Activated T-helper 2 cell treated with anti-CD3 and anti-CD28 coated beads, Interferon-gamma antibody, Interleukin-2, Interleukin-4, amounts not matched to agents 10 μg/mL and 5 μg/mL and 100 μg/mL, durations not matched to agents 14 hours and 24 hours and 36 hours (primary cell): ENCODE data around the gene KDM6A. TPM values are rescaled to one million over a fixed set of nuclear protein-coding genes. Genes with fewer than 3 reads are reported as not detected.
"Not testable (repeated sequence)": the region's sequence is repeated elsewhere in the genome, so short reads cannot be mapped to it uniquely, and the experiment has no call there.

Experiments
- DNase-seq: peaks from one replicate; pipeline ENCODE4 v3.0.0; 2021; ENCODE audit warnings: low spot score
- H3K27ac Mint-ChIP-seq: one replicate; pipeline ENCODE4 v1.8.0; 2021; ENCODE audit warnings: mixed read lengths
- H3K27me3 Mint-ChIP-seq: one replicate; pipeline ENCODE4 v1.8.0; 2021; ENCODE audit warnings: low read depth, mixed read lengths
- H3K36me3 Mint-ChIP-seq: one replicate; pipeline ENCODE4 v1.8.0; 2021; ENCODE audit warnings: low read depth, mixed read lengths
- H3K4me1 Mint-ChIP-seq: one replicate; pipeline ENCODE4 v1.8.0; 2021; ENCODE audit warnings: low read depth, mixed read lengths
- H3K4me3 Mint-ChIP-seq: one replicate; pipeline ENCODE4 v1.8.0; 2021; ENCODE audit warnings: low read depth, mild to moderate bottlenecking, moderate library complexity, mixed read lengths
- H3K9me3 Mint-ChIP-seq: one replicate; pipeline ENCODE4 v1.8.0; 2021; ENCODE audit warnings: mixed read lengths
- intact Hi-C: fragments of 100-400 bp; cut with micrococcal nuclease; formaldehyde crosslinking; loops from one replicate; pipeline ENCODE4 v1.15.1; 2023
- total RNA-seq: library from RNA; stranded (reverse); gene quantifications from 2 replicates; pipeline ENCODE4 v1.2.3, GENCODE V29; 2022

KDM6A gene
- total RNA-seq, 1 donor from 2014 or later, result 21.8 TPM

GRCh38 chrX:44989995-44990770 lies 117.2 kb downstream of the KDM6A start:
- H3K4me1 Mint-ChIP-seq, result peaks cover 8% of the 10 kb centered on the region

GRCh38 chrX:44992775-44993174 lies 119.8 kb downstream of the KDM6A start:
- intact Hi-C loops, result no loop called here
- Mint-ChIP-seq H3K4me3 (no peak overlapping the region), H3K27me3 (no peaks in the 10 kb centered on the region), H3K9me3 (peaks cover 8% of the 10 kb centered on the region), H3K4me1 (peaks cover 20% of the 10 kb centered on the region), H3K36me3 (peaks cover 38% of the 10 kb centered on the region), H3K27ac (no peak overlapping the region)
- no peak for DNase-seq

More at GRCh38 chrX:44989995-44990770, 117.2 kb downstream of the KDM6A start:
- Mint-ChIP-seq H3K27me3 (no peaks in the 10 kb centered on the region), H3K4me3 (no peak overlapping the region), H3K9me3 (peaks cover 19% of the 10 kb centered on the region), H3K27ac (no peak overlapping the region), H3K36me3 (peaks cover 53% of the 10 kb centered on the region)
- no peak for DNase-seq
- intact Hi-C loops, result no loop called here

- peaks cover 2% of the 10 kb centered on the region for H3K9me3 Mint-ChIP-seq
- no peaks in the 10 kb centered on the region for H3K27me3 Mint-ChIP-seq
- H3K4me1 Mint-ChIP-seq, result peaks cover 30% of the 10 kb centered on the region
- peaks cover 29% of the 10 kb centered on the region for H3K36me3 Mint-ChIP-seq
- no peak overlapping the region for H3K4me3 Mint-ChIP-seq
- no peak for DNase-seq
- intact Hi-C loops, result no loop called here
- no peak overlapping the region for H3K27ac Mint-ChIP-seq
These were observed 123.3 kb downstream of the KDM6A start for GRCh38 chrX:44996277-44996676.

- DNase-seq, result no peak
- Mint-ChIP-seq H3K27ac (peak overlapping the region; percentile 56), H3K36me3 (peaks cover 28% of the 10 kb centered on the region), H3K9me3 (no peaks in the 10 kb centered on the region), H3K27me3 (no peaks in the 10 kb centered on the region), H3K4me3 (peak overlapping the region; percentile 23), H3K4me1 (peaks cover 36% of the 10 kb centered on the region)
- intact Hi-C loops, result no loop called here
These were observed 124.4 kb downstream of the KDM6A start for GRCh38 chrX:44997282-44997812.

GRCh38 chrX:44997888-44998287 lies 124.9 kb downstream of the KDM6A start:
- H3K9me3 Mint-ChIP-seq, result no peaks in the 10 kb centered on the region
- peak overlapping the region; percentile 56 for H3K27ac Mint-ChIP-seq
- intact Hi-C loops, result no loop called here
- peaks cover 36% of the 10 kb centered on the region for H3K4me1 Mint-ChIP-seq
- H3K4me3 Mint-ChIP-seq, result peak overlapping the region; percentile 31
- no peak for DNase-seq
- H3K27me3 Mint-ChIP-seq, result no peaks in the 10 kb centered on the region
- peaks cover 25% of the 10 kb centered on the region for H3K36me3 Mint-ChIP-seq

GRCh38 chrX:44999237-44999636 lies 126.2 kb downstream of the KDM6A start:
- H3K9me3 Mint-ChIP-seq, intact Hi-C loops, DNase-seq, H3K27me3 Mint-ChIP-seq, H3K4me3 Mint-ChIP-seq: not testable (repeated sequence)
- Mint-ChIP-seq H3K27ac (peak overlapping the region; percentile 19), H3K4me1 (peaks cover 36% of the 10 kb centered on the region), H3K36me3 (peaks cover 22% of the 10 kb centered on the region)

GRCh38 chrX:44999872-45000271 lies 126.9 kb downstream of the KDM6A start:
- H3K4me3 Mint-ChIP-seq, H3K27ac Mint-ChIP-seq, H3K9me3 Mint-ChIP-seq, DNase-seq, H3K27me3 Mint-ChIP-seq, intact Hi-C loops: not testable (repeated sequence)
- H3K4me1 Mint-ChIP-seq, result peaks cover 33% of the 10 kb centered on the region
- peaks cover 22% of the 10 kb centered on the region for H3K36me3 Mint-ChIP-seq

- Mint-ChIP-seq H3K9me3 (peaks cover 3% of the 10 kb centered on the region), H3K27ac (peak overlapping the region; percentile 83), H3K27me3 (no peaks in the 10 kb centered on the region), H3K4me1 (peaks cover 33% of the 10 kb centered on the region), H3K4me3 (peak overlapping the region; percentile 64), H3K36me3 (peaks cover 25% of the 10 kb centered on the region)
- intact Hi-C loops, result no loop called here
- DNase-seq, result no peak
These were observed 128.1 kb downstream of the KDM6A start for GRCh38 chrX:45001048-45001447.

- H3K36me3 Mint-ChIP-seq, result peaks cover 26% of the 10 kb centered on the region
- peaks cover 3% of the 10 kb centered on the region for H3K9me3 Mint-ChIP-seq
- DNase-seq, result no peak
- no peak overlapping the region for H3K4me3 Mint-ChIP-seq
- no peaks in the 10 kb centered on the region for H3K27me3 Mint-ChIP-seq
- peaks cover 26% of the 10 kb centered on the region for H3K4me1 Mint-ChIP-seq
- H3K27ac Mint-ChIP-seq, result no peak overlapping the region
- intact Hi-C loops, result no loop called here
These were observed 130.1 kb downstream of the KDM6A start for GRCh38 chrX:45003085-45003484.

GRCh38 chrX:45006002-45006800 lies 133.2 kb downstream of the KDM6A start:
- Mint-ChIP-seq H3K27me3 (no peaks in the 10 kb centered on the region), H3K9me3 (peaks cover 3% of the 10 kb centered on the region), H3K4me1 (peaks cover 18% of the 10 kb centered on the region), H3K4me3 (no peak overlapping the region), H3K27ac (no peak overlapping the region), H3K36me3 (peaks cover 19% of the 10 kb centered on the region)
- no peak for DNase-seq
- intact Hi-C loops, result no loop called here

GRCh38 chrX:45007598-45007997 lies 134.6 kb downstream of the KDM6A start:
- DNase-seq, result no peak
- intact Hi-C loops, result no loop called here
- Mint-ChIP-seq H3K27ac (no peak overlapping the region), H3K27me3 (no peaks in the 10 kb centered on the region), H3K4me1 (peaks cover 11% of the 10 kb centered on the region), H3K36me3 (peaks cover 22% of the 10 kb centered on the region), H3K9me3 (peaks cover 3% of the 10 kb centered on the region), H3K4me3 (no peak overlapping the region)

- H3K27ac Mint-ChIP-seq, result no peak overlapping the region
- no peaks in the 10 kb centered on the region for H3K27me3 Mint-ChIP-seq
- peaks cover 3% of the 10 kb centered on the region for H3K9me3 Mint-ChIP-seq
- DNase-seq, result no peak
- peaks cover 13% of the 10 kb centered on the region for H3K4me1 Mint-ChIP-seq
- intact Hi-C loops, result no loop called here
- peaks cover 22% of the 10 kb centered on the region for H3K36me3 Mint-ChIP-seq
- H3K4me3 Mint-ChIP-seq, result no peak overlapping the region
These were observed 136.5 kb downstream of the KDM6A start for GRCh38 chrX:45009371-45010000.
